Hepatocyte (in vitro differentiated cells): ENCODE results near the gene DIP2C. TPM values are rescaled to one million over a fixed set of nuclear protein-coding genes. Genes with fewer than 3 reads are reported as not detected.

Source experiments
- DNase-seq: peaks from one replicate; pipeline ENCODE4 v3.0.0-alpha.2; 2016; ENCODE audit warnings: low spot score
- H2AFZ ChIP-seq: fragments of 200-600 bp; sonication (generic); 2 replicates; pipeline ENCODE4 v1.6.0; 2016; ENCODE audit warnings: antibody characterized with exemption, mild to moderate bottlenecking
- H3K27ac ChIP-seq: fragments of 200-600 bp; sonication (generic); 2 replicates; pipeline ENCODE4 v1.5.1; 2016; ENCODE audit warnings: mild to moderate bottlenecking
- H3K27me3 ChIP-seq: fragments of 200-600 bp; sonication (generic); 2 replicates; pipeline ENCODE4 v1.6.1; 2016
- H3K36me3 ChIP-seq: fragments of 200-600 bp; sonication (generic); replicated peaks from 2 replicates; pipeline ENCODE4 v1.5.1; 2016; ENCODE audit warnings: low read depth; ENCODE audit not compliant: insufficient read depth
- H3K4me1 ChIP-seq: fragments of 200-600 bp; sonication (generic); 2 replicates; pipeline ENCODE4 v1.5.1; 2016; ENCODE audit warnings: mild to moderate bottlenecking, moderate library complexity; ENCODE audit not compliant: insufficient read depth
- H3K4me2 ChIP-seq: fragments of 200-600 bp; sonication (generic); 2 replicates; pipeline ENCODE4 v1.6.0; 2016
- H3K4me3 ChIP-seq: fragments of 200-600 bp; sonication (generic); 2 replicates; pipeline ENCODE4 v1.5.1; 2016; ENCODE audit warnings: mild to moderate bottlenecking
- H3K79me2 ChIP-seq: fragments of 200-600 bp; sonication (generic); 2 replicates; pipeline ENCODE4 v1.6.0; 2017; ENCODE audit warnings: mild to moderate bottlenecking
- H3K9me2 ChIP-seq: fragments of 200-600 bp; sonication (generic); replicated peaks from 2 replicates; pipeline ENCODE4 v1.6.0; 2017; ENCODE audit warnings: mild to moderate bottlenecking; ENCODE audit not compliant: insufficient read depth
- H3K9me3 ChIP-seq: fragments of 200-600 bp; sonication (generic); 2 replicates; pipeline ENCODE4 v1.5.1; 2016; ENCODE audit warnings: low read depth, mild to moderate bottlenecking
- H4K20me1 ChIP-seq: fragments of 200-600 bp; sonication (generic); 2 replicates; pipeline ENCODE4 v1.6.0; 2016; ENCODE audit warnings: mild to moderate bottlenecking; ENCODE audit not compliant: insufficient read depth, poor library complexity, severe bottlenecking
- EZH2 ChIP-seq: fragments of 200-600 bp; sonication (generic); IDR thresholded peaks from 2 replicates; pipeline ENCODE4 v1.6.1; 2016; ENCODE audit warnings: antibody characterized with exemption, mild to moderate bottlenecking, borderline replicate concordance
- EZH2phosphoT487 ChIP-seq: fragments of 200-600 bp; sonication (generic); IDR thresholded peaks from one replicate; pipeline ENCODE4 v1.6.1; 2018; ENCODE audit warnings: antibody characterized with exemption, mild to moderate bottlenecking, low read depth, moderate library complexity; ENCODE audit not compliant: unreplicated experiment, severe bottlenecking
- WGBS: methylation state at CpG from one replicate; pipeline ENCODE4 v1.1.6; 2016; ENCODE audit warnings: low lambda C conversion rate; ENCODE audit errors: missing lambda C conversion rate; 5-methylcytosine and 5-hydroxymethylcytosine counted together
- polyA plus RNA-seq: library from polyadenylated mRNA; unstranded; fragments of >200 nt; fragmentation: Nextera tagmentation; extraction: Ambion mirVana; gene quantifications from 2 replicates; pipeline ENCODE4 v1.2.1, GENCODE V29; 2016
- total RNA-seq: library from RNA; depleted of rRNA; stranded (reverse); fragments of >200 nt; gene quantifications from 2 replicates; pipeline ENCODE4 v1.2.3, GENCODE V29; 2014
- TF ChIP-seq, protein P1 (sequence below): fragments of 200-600 bp; sonication (generic); IDR thresholded peaks from 2 replicates; pipeline ENCODE4 v1.5.1; 2016; ENCODE audit warnings: antibody characterized with exemption, mild to moderate bottlenecking; ENCODE audit not compliant: poor library complexity

DIP2C gene
- total and polyA plus RNA-seq, 2 experiments from 2014 or later = 11.1 to 12.8 TPM

DNA sequence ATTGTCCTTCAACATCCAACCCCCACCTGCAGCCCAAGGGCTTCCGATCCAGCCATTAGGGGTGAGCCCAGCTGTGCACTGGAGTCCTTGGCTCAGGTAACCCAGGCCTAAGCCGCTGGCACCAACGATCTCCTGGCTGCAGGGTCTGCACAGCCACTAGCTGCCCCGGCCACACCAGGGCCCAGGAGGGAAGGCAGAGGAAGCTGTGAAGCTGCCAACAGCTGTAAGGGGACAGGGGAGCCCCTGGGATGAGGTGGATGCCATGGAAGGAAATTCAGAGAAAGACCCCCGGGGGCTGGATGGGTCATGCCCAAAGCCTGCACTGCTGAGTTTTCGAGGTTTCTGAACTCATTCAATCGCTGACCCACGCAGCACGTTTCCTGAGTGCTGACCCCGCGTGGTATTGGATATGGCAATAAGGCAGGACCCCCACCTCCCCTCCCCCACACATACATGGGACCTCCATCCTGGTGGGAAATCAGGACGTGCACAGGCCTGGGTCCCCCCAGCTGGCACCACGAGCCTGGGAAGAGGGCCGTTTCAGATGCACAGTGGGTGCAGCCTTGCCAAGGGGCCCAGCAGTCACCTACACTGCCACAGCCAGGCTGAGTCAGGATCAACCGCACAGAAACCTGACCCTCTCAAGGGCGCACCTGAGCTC lies 170.3 kb downstream of the DIP2C start:
- H3K79me2 ChIP-seq = peaks cover 22% of the 10 kb centered on the region
- H3K4me2 ChIP-seq = no peak overlapping the region
- TF ChIP-seq EZH2phosphoT487 = no peak
- DNase-seq = no peak
- H3K9me2 ChIP-seq = no peaks in the 10 kb centered on the region
- no peak overlapping the region for H3K4me3 ChIP-seq
- no peaks in the 10 kb centered on the region for H3K9me3 ChIP-seq
- WGBS = 94% methylated on average over 16 of the region's 16 CpGs
- H3K27me3 ChIP-seq = no peaks in the 10 kb centered on the region
- H2AFZ ChIP-seq = no peak overlapping the region
- H3K36me3 ChIP-seq = no peaks in the 10 kb centered on the region
- peaks cover 37% of the 10 kb centered on the region for H4K20me1 ChIP-seq
- no peak overlapping the region for H3K27ac ChIP-seq
- H3K4me1 ChIP-seq = no peaks in the 10 kb centered on the region

DNA sequence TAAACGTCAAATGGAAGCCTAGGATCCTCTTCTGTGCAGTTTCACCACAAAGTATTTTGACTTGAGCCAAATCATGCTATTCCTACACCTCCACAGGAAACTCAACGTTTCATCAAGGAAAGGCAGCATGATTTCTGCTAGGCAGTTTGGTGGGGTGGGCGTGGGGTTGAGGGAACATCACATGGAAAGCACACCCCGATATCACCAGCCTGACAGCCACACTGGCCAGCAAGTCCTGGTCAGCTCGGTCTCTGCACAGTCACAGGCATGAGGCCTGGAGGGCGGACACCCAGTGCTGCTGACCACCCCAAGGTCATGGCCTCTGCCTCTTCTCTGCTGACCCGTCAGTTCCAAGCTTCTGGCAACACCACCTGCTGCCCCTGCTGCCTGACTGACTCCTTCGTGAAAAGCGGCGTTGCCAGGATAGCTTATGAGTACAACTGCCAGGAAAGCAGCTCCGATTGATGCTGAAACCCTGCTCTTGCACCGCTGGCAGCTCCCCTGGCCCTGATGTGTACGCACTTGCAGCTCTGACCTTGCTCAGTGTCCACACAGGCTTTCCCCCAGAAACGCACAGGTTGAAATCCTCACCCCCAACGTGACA lies 171.5 kb downstream of the DIP2C start:
- Histone ChIP-seq H3K27ac (no peak overlapping the region), H3K9me3 (no peaks in the 10 kb centered on the region), H3K4me2 (no peak overlapping the region), H3K79me2 (peaks cover 18% of the 10 kb centered on the region), H3K9me2 (no peaks in the 10 kb centered on the region), H3K4me1 (peaks cover 3% of the 10 kb centered on the region), H3K4me3 (no peak overlapping the region), H3K36me3 (no peaks in the 10 kb centered on the region), H4K20me1 (peaks cover 32% of the 10 kb centered on the region), H2AFZ (no peak overlapping the region), H3K27me3 (no peaks in the 10 kb centered on the region)
- TF ChIP-seq, protein P1, sequence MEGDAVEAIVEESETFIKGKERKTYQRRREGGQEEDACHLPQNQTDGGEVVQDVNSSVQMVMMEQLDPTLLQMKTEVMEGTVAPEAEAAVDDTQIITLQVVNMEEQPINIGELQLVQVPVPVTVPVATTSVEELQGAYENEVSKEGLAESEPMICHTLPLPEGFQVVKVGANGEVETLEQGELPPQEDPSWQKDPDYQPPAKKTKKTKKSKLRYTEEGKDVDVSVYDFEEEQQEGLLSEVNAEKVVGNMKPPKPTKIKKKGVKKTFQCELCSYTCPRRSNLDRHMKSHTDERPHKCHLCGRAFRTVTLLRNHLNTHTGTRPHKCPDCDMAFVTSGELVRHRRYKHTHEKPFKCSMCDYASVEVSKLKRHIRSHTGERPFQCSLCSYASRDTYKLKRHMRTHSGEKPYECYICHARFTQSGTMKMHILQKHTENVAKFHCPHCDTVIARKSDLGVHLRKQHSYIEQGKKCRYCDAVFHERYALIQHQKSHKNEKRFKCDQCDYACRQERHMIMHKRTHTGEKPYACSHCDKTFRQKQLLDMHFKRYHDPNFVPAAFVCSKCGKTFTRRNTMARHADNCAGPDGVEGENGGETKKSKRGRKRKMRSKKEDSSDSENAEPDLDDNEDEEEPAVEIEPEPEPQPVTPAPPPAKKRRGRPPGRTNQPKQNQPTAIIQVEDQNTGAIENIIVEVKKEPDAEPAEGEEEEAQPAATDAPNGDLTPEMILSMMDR = no peak
- TF ChIP-seq EZH2 (no peak), EZH2phosphoT487 (no peak)
- WGBS = 89% methylated on average over 15 of the region's 15 CpGs
- DNase-seq = no peak

DNA sequence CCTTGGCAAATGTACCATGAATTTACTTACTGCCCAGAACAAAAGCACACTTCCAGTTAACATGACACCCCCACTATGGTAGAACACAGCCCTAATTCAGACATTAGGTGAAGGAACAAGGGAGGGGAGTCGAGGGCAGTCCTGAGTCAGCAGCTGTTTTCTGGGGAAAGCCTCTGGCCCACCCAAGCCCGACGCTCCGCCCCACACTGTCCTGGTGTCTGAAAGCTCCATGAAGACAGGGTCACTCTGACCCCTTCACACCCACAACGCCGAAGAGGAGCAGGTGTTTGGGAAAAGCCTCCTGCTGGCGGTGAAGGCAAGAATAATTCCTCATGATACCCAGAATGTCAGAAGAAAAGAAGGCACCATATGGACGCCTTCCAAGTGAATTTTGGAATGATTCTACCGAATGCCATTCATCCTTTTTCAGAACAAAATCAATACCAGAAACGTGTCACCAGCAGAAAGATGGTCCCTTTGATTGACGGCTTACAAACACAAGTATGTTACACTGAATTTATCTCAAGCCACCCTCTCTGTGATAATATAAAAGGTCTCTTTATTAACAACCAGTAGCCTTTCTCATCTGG lies 172.1 kb downstream of the DIP2C start:
- Histone ChIP-seq H3K27me3 (no peaks in the 10 kb centered on the region), H3K4me2 (no peak overlapping the region), H3K79me2 (peaks cover 25% of the 10 kb centered on the region), H3K9me2 (no peaks in the 10 kb centered on the region), H3K4me3 (no peak overlapping the region), H4K20me1 (peaks cover 35% of the 10 kb centered on the region), H2AFZ (no peak overlapping the region), H3K36me3 (no peaks in the 10 kb centered on the region), H3K4me1 (peaks cover 3% of the 10 kb centered on the region), H3K27ac (no peak overlapping the region), H3K9me3 (no peaks in the 10 kb centered on the region)
- WGBS = 82% methylated on average over 11 of the region's 11 CpGs
- no peak for DNase-seq
- TF ChIP-seq EZH2 (no peak), EZH2phosphoT487 (no peak)
- TF ChIP-seq, protein P1 = no peak

DNA sequence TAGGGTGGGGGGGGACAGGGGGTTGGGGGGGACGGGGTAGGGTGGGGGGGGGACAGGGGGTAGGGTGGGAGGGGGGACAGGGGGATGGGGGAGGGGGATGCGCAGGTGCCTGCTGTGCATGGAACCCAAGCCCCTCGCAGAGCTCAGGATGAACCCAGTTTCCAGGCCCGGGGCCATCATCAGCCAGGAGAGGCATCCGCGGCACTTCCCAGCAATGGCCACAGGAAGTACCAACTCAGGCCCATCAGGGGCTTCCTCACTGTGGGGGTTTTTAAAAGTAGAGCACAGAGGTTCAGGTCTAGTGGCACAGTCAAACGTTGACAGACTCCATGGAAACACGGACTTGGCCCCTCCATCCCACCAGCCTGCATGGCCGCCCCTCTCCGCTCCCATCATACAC lies 172.7 kb downstream of the DIP2C start:
- Histone ChIP-seq H3K27me3 (no peaks in the 10 kb centered on the region), H2AFZ (no peak overlapping the region), H3K4me3 (no peak overlapping the region), H3K9me2 (no peaks in the 10 kb centered on the region), H3K79me2 (peaks cover 30% of the 10 kb centered on the region), H3K4me1 (peaks cover 3% of the 10 kb centered on the region), H3K4me2 (no peak overlapping the region), H3K9me3 (no peaks in the 10 kb centered on the region), H4K20me1 (peaks cover 35% of the 10 kb centered on the region), H3K27ac (no peak overlapping the region), H3K36me3 (no peaks in the 10 kb centered on the region)
- TF ChIP-seq EZH2phosphoT487 = no peak
- TF ChIP-seq, protein P1 = no peak
- no peak for TF ChIP-seq EZH2
- DNase-seq = no peak
- 84% methylated on average over 6 of the region's 10 CpGs for WGBS
